GM12892 (cell line): ENCODE results near the gene CDH4.

Experiments
- DNase-seq: peaks from one replicate; pipeline ENCODE4 v3.0.0; 2011; ENCODE audit not compliant: insufficient read length
- FAIRE-seq: peaks from 2 replicates; lab custom pipeline; 2011; peaks lifted over from hg19 to GRCh38; lab: Jason Lieb, UNC
- POLR2A ChIP-seq: IDR thresholded peaks from 2 replicates; pipeline ENCODE4 v1.6.1; 2011; ENCODE audit warnings: low read depth, low read length, control low read depth
- POLR2AphosphoS5 ChIP-seq: IDR thresholded peaks from 2 replicates; pipeline ENCODE4 v1.6.1; 2011; ENCODE audit warnings: low read depth, low read length, control low read depth
- TAF1 ChIP-seq: IDR thresholded peaks from 2 replicates; pipeline ENCODE4 v1.6.1; 2011; ENCODE audit warnings: low read depth, mild to moderate bottlenecking, control low read depth, low read length, borderline replicate concordance

Gene CDH4

GRCh38 chr20:61868006-61868405, 615.9 kb downstream of the CDH4 start:
- FAIRE-seq, result no peak
- DNase-seq, result no peak
- TF ChIP-seq POLR2A (no peak), TAF1 (no peak), POLR2AphosphoS5 (no peak)

DNA sequence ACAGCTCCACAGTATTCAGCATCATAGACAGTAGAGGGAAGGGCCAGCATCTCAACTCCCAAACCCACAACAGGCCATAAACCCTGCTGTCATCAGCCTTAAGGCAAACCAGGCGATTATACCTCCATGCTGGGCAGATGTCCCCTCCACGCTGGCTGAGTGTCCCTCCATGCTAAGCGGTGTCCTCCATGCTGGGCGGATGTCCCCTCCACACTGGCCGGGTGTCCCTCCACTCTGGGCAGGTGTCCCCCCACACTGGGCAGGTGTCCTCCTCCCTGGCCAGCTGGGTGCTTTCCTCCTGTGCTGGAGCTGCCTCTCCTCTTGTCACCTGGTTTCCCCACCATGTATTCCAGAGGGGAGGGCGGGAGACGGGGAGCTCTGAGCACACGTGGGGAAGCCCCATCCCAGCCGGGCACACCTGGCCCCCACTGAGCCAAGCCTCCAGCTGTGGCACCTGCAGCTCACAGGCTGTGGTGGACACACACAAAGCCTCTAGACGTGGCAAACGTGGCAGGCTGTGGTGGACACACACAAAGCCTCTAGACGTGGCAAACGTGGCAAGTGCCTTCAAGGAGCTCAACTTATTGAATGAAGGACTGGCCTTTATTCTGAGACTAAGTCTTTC, 616.5 kb downstream of the CDH4 start:
- TF ChIP-seq POLR2A (no peak), TAF1 (no peak), POLR2AphosphoS5 (no peak)
- DNase-seq (no peak), FAIRE-seq (no peak)

- DNase-seq, result no peak
- TF ChIP-seq POLR2AphosphoS5, result no peak
- TF ChIP-seq POLR2A, result no peak
- TF ChIP-seq TAF1, result no peak
- FAIRE-seq, result no peak
These were observed 617.9 kb downstream of the CDH4 start for GRCh38 chr20:61869750-61870507.

DNA sequence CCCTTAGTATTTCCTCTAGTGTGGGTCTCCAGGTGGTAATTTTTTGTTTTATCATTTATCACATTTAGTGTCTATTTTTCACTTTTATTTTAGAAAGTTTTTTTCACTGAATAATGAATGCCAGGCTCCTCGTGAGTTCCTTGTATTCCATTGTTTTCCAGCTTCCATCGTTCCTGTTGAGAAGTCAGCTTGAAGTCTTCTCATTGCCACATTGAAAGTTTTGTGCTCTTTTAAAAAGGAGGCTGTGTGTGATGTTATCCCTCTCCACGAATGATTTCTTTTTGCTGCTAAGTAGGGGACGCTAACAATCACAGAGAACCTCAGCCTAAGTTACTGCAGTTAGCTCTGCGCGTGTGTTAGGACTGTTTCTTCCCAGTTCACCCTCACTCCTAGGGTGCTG, 619.1 kb downstream of the CDH4 start:
- DNase-seq (no peak), FAIRE-seq (no peak)
- no peak for TF ChIP-seq POLR2AphosphoS5
- TF ChIP-seq POLR2A, result no peak
- TF ChIP-seq TAF1, result no peak

DNA sequence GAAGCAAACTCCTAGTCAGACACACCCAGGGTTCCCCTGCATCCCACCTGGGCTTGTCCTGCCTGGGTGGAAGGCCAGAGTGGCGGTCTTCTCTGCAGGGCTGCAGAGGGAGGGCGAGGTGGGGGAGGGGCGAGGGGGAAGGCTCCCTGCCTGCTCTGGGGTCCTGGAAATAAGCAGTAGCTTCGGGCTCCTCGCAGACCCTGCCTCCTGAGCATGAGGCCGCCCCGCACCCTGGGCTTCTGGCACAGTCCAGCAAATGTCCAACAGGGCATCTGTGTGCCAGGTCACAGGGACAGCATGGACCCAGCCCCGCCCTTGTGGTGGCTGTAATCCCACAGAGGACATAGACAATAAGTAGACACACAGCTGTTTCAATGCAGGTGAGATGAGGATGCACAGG, 619.9 kb downstream of the CDH4 start:
- DNase-seq (no peak), FAIRE-seq (no peak)
- TF ChIP-seq POLR2AphosphoS5, result no peak
- no peak for TF ChIP-seq TAF1
- TF ChIP-seq POLR2A, result no peak

DNA sequence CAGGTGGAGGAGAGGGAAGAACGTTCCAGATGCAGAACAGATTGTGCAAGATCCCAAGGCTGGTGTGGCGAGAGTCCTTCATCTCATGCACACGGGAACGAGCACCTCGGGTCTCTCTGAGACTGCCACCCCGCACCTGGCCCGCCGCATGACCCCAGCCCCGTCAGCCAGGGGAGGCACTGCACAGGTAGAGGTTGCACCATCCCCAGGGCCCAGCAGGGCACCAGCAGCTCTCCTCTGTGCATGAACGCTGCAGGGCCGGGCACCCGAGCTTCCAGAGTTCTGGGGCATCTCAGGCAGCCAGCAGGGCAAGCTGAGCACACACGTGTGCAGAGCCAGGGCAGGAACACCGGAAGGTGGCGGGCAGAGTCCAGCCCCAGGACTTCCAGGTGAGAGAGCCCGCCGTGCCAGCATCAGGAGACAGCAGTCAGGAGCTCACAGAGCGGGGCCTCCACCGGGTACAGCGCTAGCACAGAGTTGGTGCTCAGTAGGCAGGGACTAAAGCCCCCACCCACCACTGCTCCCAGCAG, 620.4 kb downstream of the CDH4 start:
- no peak for TF ChIP-seq POLR2AphosphoS5
- DNase-seq (no peak), FAIRE-seq (no peak)

DNA sequence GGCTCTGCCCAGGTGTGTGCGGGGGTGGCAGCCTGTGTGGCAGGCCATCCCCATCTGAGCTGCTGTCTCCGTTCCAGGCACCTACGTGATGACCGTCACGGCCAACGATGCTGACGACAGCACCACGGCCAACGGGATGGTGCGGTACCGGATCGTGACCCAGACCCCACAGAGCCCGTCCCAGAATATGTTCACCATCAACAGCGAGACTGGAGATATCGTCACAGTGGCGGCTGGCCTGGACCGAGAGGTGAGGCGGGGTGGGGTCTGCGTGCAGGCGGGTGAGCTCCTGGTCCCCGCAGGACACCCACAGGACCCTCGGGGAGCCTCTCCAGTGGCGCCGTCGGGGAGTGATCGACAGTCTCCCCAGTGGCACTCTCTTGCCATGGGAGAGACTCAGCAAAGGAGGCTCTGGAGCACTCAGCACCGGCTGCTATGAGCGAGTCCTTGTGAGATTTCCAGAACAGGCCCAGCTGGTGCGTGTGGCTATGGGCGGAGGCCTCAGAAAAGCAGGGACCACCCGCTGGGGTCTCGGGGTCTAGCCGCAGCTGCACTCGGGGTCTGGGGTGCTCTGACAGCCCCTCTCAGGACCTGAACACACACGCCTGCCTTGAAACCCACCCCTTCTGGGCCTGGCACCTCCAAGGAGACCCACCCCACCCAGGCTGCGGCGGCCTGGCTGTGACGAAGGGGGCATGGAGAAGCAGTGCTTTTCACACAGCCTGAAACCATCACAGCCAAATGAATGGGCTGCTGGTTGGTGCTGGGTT, 621.8 kb downstream of the CDH4 start:
- FAIRE-seq (no peak), DNase-seq (no peak)
- no peak for TF ChIP-seq POLR2AphosphoS5
- no peak for TF ChIP-seq TAF1
- TF ChIP-seq POLR2A, result no peak

DNA sequence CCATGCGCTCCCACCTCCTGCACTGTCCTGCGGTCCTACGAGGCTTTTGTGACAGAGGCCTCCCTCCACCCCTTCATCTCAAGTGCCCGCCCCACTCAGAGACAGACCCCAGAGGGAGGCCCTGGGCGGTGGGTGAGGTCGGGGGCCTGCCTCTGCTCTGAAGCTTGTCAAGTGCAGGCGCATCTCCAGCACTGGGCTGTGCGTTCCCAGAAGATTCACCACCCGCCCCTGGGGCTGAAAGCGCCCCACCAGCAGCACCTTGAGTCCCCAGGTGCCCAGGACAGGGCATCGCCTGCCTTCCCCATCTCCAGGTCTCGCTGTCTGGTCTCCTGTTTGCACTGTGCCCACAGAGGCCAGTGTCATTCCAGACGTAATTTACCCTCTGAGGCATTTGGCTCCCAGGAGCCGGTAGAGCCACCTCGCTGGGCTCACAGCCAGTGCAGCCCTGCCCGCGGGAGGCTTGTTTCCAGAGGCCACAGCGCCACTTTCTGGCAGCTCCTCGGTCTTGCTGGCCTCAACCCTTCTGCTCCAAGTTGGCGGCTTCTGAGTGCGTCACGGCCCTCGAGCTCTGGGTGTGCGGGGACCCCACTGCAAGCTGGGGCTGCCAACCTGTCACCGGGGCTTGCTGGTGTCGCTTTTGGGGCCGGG, 622.5 kb downstream of the CDH4 start:
- DNase-seq (no peak), FAIRE-seq (no peak)
- TF ChIP-seq POLR2A (no peak), TAF1 (no peak), POLR2AphosphoS5 (no peak)

DNA sequence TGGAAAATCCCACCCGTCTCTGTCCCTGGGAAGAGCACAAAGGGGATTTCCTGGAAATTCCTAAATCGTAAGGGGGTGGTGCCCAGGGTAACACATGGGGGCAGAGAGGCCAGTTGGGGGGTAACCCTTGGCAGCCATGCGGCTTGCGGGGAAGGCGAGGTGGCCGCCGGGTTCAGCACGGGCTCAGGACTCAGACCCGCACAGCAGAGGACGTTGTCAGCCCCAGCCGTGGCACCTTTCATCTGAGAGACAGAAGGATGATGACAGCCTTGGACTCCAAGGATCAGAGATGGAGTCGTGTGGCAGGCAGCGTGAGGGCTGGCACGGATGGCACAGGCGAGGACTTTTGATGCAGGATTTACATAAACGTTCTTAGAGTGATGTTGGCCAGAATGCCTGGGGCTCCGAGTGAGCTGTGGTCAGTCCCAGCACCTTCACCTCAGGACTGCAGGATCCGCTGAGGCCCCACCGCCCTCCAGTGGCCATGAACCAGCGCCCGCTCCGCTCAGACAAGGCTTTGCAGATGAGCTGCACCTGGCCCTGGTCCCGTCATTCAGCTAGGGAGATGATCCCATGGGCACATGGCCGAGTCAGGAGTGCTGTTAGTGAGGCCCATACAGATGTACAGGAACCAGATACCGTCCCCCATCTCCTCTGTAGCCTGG, 623.3 kb downstream of the CDH4 start:
- DNase-seq (no peak), FAIRE-seq (no peak)
- TF ChIP-seq POLR2A (no peak), POLR2AphosphoS5 (no peak), TAF1 (no peak)

DNA sequence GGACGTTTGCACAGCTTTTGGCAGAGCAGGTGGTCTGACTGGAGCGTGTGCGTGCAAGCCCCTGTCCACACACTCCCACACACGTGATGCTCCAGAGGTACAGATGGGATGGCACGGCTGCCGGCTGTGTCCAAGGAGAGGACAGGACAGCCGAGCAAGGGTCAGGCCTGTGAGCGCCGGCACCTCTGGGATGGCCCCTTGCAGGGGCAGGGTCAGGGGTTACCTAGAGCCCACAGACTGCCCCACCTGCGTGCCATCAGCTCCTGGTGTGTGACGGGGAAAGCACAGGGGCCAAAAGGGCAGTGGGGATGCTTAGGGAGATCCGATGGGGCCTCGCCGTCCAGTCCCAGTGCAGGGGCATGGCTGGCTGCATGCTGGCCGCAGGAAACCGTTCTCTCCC, 623.9 kb downstream of the CDH4 start:
- no peak for FAIRE-seq
- no peak for DNase-seq
- TF ChIP-seq POLR2A (no peak), TAF1 (no peak), POLR2AphosphoS5 (no peak)

GRCh38 chr20:61876952-61877728, 625.1 kb downstream of the CDH4 start:
- DNase-seq, result no peak
- FAIRE-seq, result no peak
- no peak for TF ChIP-seq POLR2AphosphoS5
- no peak for TF ChIP-seq TAF1
- TF ChIP-seq POLR2A, result no peak
